ENCODE data around the gene NKAPL. TPM values are rescaled to one million over a fixed set of nuclear protein-coding genes. Genes with fewer than 3 reads are reported as not detected.

Gene NKAPL
- total and polyA plus RNA-seq, 4 donors, result 0.81 to 1.4 (median 0.96) TPM

GRCh38 chr6:28264834-28265401 is 5.8 kb downstream of the NKAPL start:
- no peak for ATAC-seq (ENCODE audit: insufficient read depth, low FRiP score)

GRCh38 chr6:28266563-28266961 is 7.5 kb downstream of the NKAPL start:
- Histone ChIP-seq H3K4me1 (ENCODE audit: control insufficient read depth in 5 of 5, insufficient read depth in 5 of 5, low read length in 5 of 5) (peaks cover 0 to 13% (median 7%) of the 10 kb centered on the region in 5 donors), H3K27ac (ENCODE audit: low read depth in 1 of 2, low read length in 1 of 2) (peak overlapping the region in 1 of 2 donors; percentile 88), H3K9me3 (ENCODE audit: control insufficient read depth in 4 of 4, insufficient read depth in 3 of 4, low read length in 3 of 4) (peaks cover 0 to 3% (median 0%) of the 10 kb centered on the region in 4 donors), H3K4me3 (no peak overlapping the region), H3K36me3 (ENCODE audit: control insufficient read depth in 4 of 4, insufficient read depth in 4 of 4, low read length in 4 of 4) (peaks cover 0 to 2% (median 0%) of the 10 kb centered on the region in 4 donors), H3K9ac (ENCODE audit: insufficient read depth in 1 of 2, low read length in 2 of 2) (peak overlapping the region; percentile 95 to 99), H3K27me3 (ENCODE audit: control insufficient read depth in 3 of 3, insufficient read depth in 3 of 3, low read length in 2 of 3) (peaks cover 0 to 3% (median 2%) of the 10 kb centered on the region in 3 donors)
- ATAC-seq (ENCODE audit: insufficient read depth, low FRiP score), result no peak
- WGBS, 2 donors, result 5 to 10% methylated on average over 5 of the region's 5 CpGs
- no peak for DNase-seq
- TF ChIP-seq CTCF (IDR thresholded peaks at IDR 0.05; ENCODE audit: control extremely low read depth, extremely low read depth), result no peak

More at GRCh38 chr6:28264834-28265401, 5.8 kb downstream of the NKAPL start:
- no peaks in the 10 kb centered on the region for H3K36me3 ChIP-seq (ENCODE audit: control insufficient read depth in 4 of 4, insufficient read depth in 4 of 4, low read length in 4 of 4)
- no peak for DNase-seq
- peaks cover 0 to 4% (median 2%) of the 10 kb centered on the region in 3 donors for H3K27me3 ChIP-seq (ENCODE audit: control insufficient read depth in 3 of 3, insufficient read depth in 3 of 3, low read length in 2 of 3)
- TF ChIP-seq CTCF (IDR thresholded peaks at IDR 0.05; ENCODE audit: control extremely low read depth, extremely low read depth), result no peak
- no peak overlapping the region for H3K4me3 ChIP-seq
- no peak overlapping the region for H3K27ac ChIP-seq (ENCODE audit: low read depth in 1 of 2, low read length in 1 of 2)
- H3K4me1 ChIP-seq (ENCODE audit: control insufficient read depth in 5 of 5, insufficient read depth in 5 of 5, low read length in 5 of 5), result peaks cover 0 to 13% (median 7%) of the 10 kb centered on the region in 5 donors
- WGBS, 2 donors, result 48 to 56% methylated on average over 4 of the region's 4 CpGs
- H3K9ac ChIP-seq (ENCODE audit: insufficient read depth in 1 of 2, low read length in 2 of 2), result no peak overlapping the region
- peaks cover 1 to 5% (median 4%) of the 10 kb centered on the region in 4 donors for H3K9me3 ChIP-seq (ENCODE audit: control insufficient read depth in 4 of 4, insufficient read depth in 3 of 4, low read length in 3 of 4)

- peak; percentile 94 for ATAC-seq (ENCODE audit: insufficient read depth, low FRiP score)
- peak within 1 kb of the TSS; percentile 84 to 88 for H3K27ac ChIP-seq (ENCODE audit: low read depth in 1 of 2, low read length in 1 of 2)
- H3K4me1 ChIP-seq (ENCODE audit: control insufficient read depth in 5 of 5, insufficient read depth in 5 of 5, low read length in 5 of 5), result peaks cover 1 to 13% (median 7%) of the 10 kb centered on the region in 5 donors
- no peaks in the 10 kb centered on the region for H3K9me3 ChIP-seq (ENCODE audit: control insufficient read depth in 4 of 4, insufficient read depth in 3 of 4, low read length in 3 of 4)
- peak; percentile 90 to 96 (median 94) for DNase-seq
- 0% methylated on average over 32 of the region's 32 CpGs for WGBS, 2 donors
- H3K27me3 ChIP-seq (ENCODE audit: control insufficient read depth in 3 of 3, insufficient read depth in 3 of 3, low read length in 2 of 3), result peaks cover 0 to 2% (median 0%) of the 10 kb centered on the region in 3 donors
- no peak for TF ChIP-seq CTCF (IDR thresholded peaks at IDR 0.05; ENCODE audit: control extremely low read depth, extremely low read depth)
- H3K4me3 ChIP-seq, result peak within 1 kb of the TSS; percentile 72
- peak within 1 kb of the TSS; percentile 95 to 99 for H3K9ac ChIP-seq (ENCODE audit: insufficient read depth in 1 of 2, low read length in 2 of 2)
- H3K36me3 ChIP-seq (ENCODE audit: control insufficient read depth in 4 of 4, insufficient read depth in 4 of 4, low read length in 4 of 4), result peaks cover 0 to 4% (median 0%) of the 10 kb centered on the region in 4 donors
Observed at GRCh38 chr6:28266962-28267694, 8.0 kb downstream of the NKAPL start, which contains the start of gene ZSCAN26. TSS of gene ZSCAN26 (plus strand) at chr6:28267143. CDS start at chr6:28271920, 4,777 bp downstream.
